Tibial artery (tissue), 4 donors: ENCODE measurements around the gene UCHL1.

Experiments
- DNase-seq, 2 donors: peaks; one replicate each; pipeline ENCODE4 v3.0.0-alpha.2; 2019
- H3K27ac ChIP-seq, 2 donors: fragments of 200-600 bp; sonication (generic) in 1 of 2; 1 replicate in 1 of 2; 2 replicates in 1 of 2; pipeline ENCODE4 v1.5.1; 2018 to 2019; ENCODE audit warnings: mild to moderate bottlenecking in 1 of 2
- H3K27me3 ChIP-seq, 2 donors: fragments of 200-600 bp; sonication (generic) in 1 of 2; one replicate each; pipeline versions ENCODE4 v1.5.1 to v1.6.0; 2016 to 2019
- H3K36me3 ChIP-seq, 3 donors: fragments of 200-600 bp; sonication (generic) in 2 of 3; one replicate each; pipeline ENCODE4 v1.5.1; 2016 to 2019; ENCODE audit warnings: mild to moderate bottlenecking in 2 of 3
- H3K4me1 ChIP-seq, 4 donors: fragments of 200-600 bp; sonication (generic) in 2 of 4; 1 replicate in 3 of 4; 2 replicates in 1 of 4; pipeline ENCODE4 v1.5.1; 2016 to 2019
- H3K4me3 ChIP-seq, 2 donors: fragments of 200-600 bp; sonication (generic) in 1 of 2; 1 replicate in 1 of 2; 2 replicates in 1 of 2; pipeline ENCODE4 v1.5.1; 2018 to 2019; ENCODE audit warnings: mild to moderate bottlenecking in 2 of 2
- H3K9me3 ChIP-seq, 3 donors: fragments of 200-600 bp; sonication (generic) in 1 of 3; one replicate each; pipeline ENCODE4 v1.5.1; 2016 to 2019
- intact Hi-C: fragments of 100-400 bp; cut with DNase I; formaldehyde crosslinking; loops from one replicate; pipeline ENCODE4 v1.15.0; 2023; ENCODE audit warnings: low total_unique reads
- TF ChIP-seq, protein P1 (sequence below), 2 experiments: fragments of 200-600 bp in 1 of 2; fragments of 450-650 bp in 1 of 2; IDR thresholded peaks; one replicate each; pipeline ENCODE4 v1.5.1; 2017 to 2019; ENCODE audit warnings: antibody characterized with exemption in 2 of 2, mild to moderate bottlenecking in 1 of 2, moderate library complexity in 1 of 2

Gene UCHL1

DNA sequence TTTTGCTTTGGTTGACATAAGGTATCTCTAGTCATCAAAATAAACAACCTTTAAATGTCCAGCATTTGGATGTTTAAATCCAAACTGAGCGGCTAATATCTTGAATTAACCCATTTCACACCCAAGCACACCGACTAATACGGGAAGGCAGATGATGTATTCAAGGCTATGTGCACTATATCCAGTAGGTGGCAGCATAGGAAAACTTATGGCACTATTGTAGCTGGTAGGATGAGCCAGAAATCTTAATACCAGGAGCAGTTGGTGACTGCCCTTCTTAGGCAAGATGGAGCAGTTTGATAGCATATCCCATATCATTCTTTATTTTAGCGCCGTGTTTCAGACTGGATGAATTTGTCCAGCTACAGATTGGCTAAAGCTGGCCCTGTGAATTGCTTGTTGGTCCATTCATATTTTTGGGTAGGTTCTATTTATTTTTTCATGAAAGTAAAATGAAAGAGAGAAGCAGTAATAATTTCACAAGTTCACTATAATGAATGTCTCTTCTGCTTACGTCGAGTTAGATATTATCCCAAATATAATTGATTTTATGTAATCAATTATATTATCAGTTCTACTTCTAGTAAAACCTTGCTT, 24.4 kb downstream of the UCHL1 start:
- intact Hi-C loops, result loop anchor here (10.0 kb wide), 1 partner anchor 604 kb away; no protein-coding TSS in a partner anchor
- peak in 1 of 2 donors; percentile 30 for DNase-seq

DNA sequence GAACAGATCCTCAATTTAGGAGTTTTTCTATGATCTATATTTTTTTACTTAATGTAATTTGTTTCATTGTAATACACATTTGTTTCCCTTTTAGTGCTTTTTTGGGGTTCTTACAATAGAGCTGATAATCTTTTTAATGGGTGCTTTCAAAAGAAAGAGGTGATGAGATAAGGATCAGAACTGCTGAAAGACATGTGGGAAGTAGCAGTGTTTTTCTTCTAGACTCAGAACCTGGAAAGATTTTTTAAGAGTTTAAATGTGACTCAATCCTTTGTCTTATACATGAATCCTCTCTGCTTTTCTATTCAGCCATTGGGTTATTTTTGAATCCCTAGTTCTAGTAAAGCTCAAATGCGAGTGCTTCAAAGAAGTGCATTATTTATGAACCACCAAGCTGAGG, 25.6 kb downstream of the UCHL1 start:
- Histone ChIP-seq H3K9me3 (no peaks in the 10 kb centered on the region), H3K27me3 (no peaks in the 10 kb centered on the region), H3K4me1 (no peaks in the 10 kb centered on the region), H3K27ac (no peak overlapping the region), H3K4me3 (no peak overlapping the region), H3K36me3 (no peaks in the 10 kb centered on the region)
- TF ChIP-seq, protein P1, sequence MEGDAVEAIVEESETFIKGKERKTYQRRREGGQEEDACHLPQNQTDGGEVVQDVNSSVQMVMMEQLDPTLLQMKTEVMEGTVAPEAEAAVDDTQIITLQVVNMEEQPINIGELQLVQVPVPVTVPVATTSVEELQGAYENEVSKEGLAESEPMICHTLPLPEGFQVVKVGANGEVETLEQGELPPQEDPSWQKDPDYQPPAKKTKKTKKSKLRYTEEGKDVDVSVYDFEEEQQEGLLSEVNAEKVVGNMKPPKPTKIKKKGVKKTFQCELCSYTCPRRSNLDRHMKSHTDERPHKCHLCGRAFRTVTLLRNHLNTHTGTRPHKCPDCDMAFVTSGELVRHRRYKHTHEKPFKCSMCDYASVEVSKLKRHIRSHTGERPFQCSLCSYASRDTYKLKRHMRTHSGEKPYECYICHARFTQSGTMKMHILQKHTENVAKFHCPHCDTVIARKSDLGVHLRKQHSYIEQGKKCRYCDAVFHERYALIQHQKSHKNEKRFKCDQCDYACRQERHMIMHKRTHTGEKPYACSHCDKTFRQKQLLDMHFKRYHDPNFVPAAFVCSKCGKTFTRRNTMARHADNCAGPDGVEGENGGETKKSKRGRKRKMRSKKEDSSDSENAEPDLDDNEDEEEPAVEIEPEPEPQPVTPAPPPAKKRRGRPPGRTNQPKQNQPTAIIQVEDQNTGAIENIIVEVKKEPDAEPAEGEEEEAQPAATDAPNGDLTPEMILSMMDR (IDR thresholded peaks at IDR 0.05), result no peak
- DNase-seq, result no peak
- intact Hi-C loops, result loop anchor here (10.0 kb wide), 1 partner anchor 602 kb away; no protein-coding TSS in a partner anchor

More for the DNA sequence above, 24.4 kb downstream of the UCHL1 start:
- Histone ChIP-seq H3K4me3 (no peak overlapping the region), H3K36me3 (no peaks in the 10 kb centered on the region), H3K9me3 (no peaks in the 10 kb centered on the region), H3K27ac (no peak overlapping the region), H3K27me3 (no peaks in the 10 kb centered on the region), H3K4me1 (no peaks in the 10 kb centered on the region)
- TF ChIP-seq, protein P1 (IDR thresholded peaks at IDR 0.05), result peak; percentile 83 to 95

DNA sequence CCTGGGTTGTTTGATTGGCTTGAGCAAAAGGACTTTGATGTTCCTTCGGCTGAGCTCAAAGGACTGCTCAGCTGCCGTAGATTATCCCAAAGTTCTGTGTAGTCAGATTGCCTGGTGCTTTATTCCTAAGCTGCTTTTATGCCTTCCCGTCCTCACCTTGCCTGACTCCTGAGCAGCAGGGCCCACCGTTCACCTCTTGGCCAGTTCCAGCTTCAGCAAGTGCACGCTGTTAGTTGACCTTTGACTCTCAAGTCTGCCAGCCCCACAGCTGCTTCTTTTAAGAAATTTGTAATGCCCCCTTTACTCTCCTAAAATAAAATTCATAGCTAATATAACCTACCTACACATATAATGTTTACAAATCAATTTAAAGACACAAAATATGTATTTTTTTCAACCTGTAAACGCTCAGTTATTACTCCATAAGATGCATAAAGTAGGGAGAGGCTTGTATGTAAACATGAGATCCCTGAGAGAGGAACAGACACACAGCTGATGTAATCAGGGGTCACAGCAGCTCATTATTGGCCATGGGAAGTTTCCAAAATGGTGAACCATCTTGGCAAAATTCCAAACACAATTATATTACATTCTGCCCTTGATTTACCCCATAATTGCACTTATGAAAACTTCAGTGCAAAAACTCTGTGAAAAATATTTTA, 28.6 kb downstream of the UCHL1 start:
- TF ChIP-seq, protein P1 (IDR thresholded peaks at IDR 0.05), result no peak
- DNase-seq, result no peak
- intact Hi-C loops, result loop anchor here (10.0 kb wide), 1 partner anchor 599 kb away; no protein-coding TSS in a partner anchor
- no peak overlapping the region for H3K4me3 ChIP-seq
- no peaks in the 10 kb centered on the region for H3K9me3 ChIP-seq
- H3K27ac ChIP-seq, result no peak overlapping the region
- H3K27me3 ChIP-seq, result no peaks in the 10 kb centered on the region
- no peaks in the 10 kb centered on the region for H3K36me3 ChIP-seq
- H3K4me1 ChIP-seq, result no peaks in the 10 kb centered on the region

DNA sequence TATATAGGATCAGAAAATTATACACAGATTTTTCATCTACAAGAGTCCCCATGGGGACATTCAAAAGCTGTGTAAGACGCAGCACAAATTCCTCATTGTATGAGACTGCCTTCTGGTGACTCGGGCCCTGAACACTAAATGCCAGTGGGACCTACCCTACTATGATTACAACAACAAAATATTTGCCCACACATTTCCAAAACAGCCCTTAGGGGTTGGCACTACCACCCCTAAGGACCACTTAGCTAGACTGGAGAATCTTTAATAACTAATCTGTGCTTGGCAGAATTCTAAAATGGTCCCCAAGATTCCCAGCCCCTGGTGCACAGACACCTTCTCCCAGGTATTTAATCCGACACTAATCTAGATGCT, 29.1 kb downstream of the UCHL1 start:
- intact Hi-C loops, result loop anchor here (10.0 kb wide), 1 partner anchor 599 kb away; no protein-coding TSS in a partner anchor
- no peaks in the 10 kb centered on the region for H3K36me3 ChIP-seq
- TF ChIP-seq, protein P1 (IDR thresholded peaks at IDR 0.05), result no peak

DNA sequence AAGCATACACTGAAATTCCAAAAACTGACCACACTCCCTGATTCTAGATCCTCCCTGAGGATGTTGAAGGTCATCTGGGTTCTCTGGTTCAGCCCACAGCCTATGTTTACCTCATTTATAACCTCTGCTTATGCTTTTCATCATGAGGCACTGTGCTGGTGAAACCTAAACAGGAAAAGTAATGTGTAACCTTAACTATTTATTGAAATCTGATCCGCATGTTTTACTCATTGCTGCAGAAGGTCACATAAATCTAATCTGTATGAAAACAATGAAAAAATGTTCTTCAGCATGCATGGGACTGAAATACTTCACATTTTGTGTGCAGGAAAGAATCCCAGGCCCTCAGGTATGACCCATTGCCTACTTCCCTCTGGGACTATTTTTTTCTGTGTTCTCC, 30.3 kb downstream of the UCHL1 start:
- Histone ChIP-seq H3K4me3 (no peak overlapping the region), H3K36me3 (no peaks in the 10 kb centered on the region), H3K27me3 (no peaks in the 10 kb centered on the region), H3K4me1 (no peaks in the 10 kb centered on the region), H3K27ac (no peak overlapping the region), H3K9me3 (no peaks in the 10 kb centered on the region)
- TF ChIP-seq, protein P1 (IDR thresholded peaks at IDR 0.05), result no peak
- DNase-seq, result no peak
- intact Hi-C loops, result loop anchor here (10.0 kb wide), 1 partner anchor 598 kb away; no protein-coding TSS in a partner anchor

More for the DNA sequence above, 29.1 kb downstream of the UCHL1 start:
- Histone ChIP-seq H3K27me3 (no peaks in the 10 kb centered on the region), H3K4me1 (no peaks in the 10 kb centered on the region), H3K9me3 (no peaks in the 10 kb centered on the region), H3K27ac (no peak overlapping the region), H3K4me3 (no peak overlapping the region)
- no peak for DNase-seq
